Urothelium cell line (cell line): ENCODE data around the gene SNTG2.

ENCODE experiments used
- DNase-seq: peaks from one replicate; pipeline ENCODE4 v3.0.0; 2011; ENCODE audit warnings: low spot score, mixed read lengths
- FAIRE-seq: peaks from 2 replicates; lab custom pipeline; 2011; peaks lifted over from hg19 to GRCh38; lab: Jason Lieb, UNC

The SNTG2 gene

DNA sequence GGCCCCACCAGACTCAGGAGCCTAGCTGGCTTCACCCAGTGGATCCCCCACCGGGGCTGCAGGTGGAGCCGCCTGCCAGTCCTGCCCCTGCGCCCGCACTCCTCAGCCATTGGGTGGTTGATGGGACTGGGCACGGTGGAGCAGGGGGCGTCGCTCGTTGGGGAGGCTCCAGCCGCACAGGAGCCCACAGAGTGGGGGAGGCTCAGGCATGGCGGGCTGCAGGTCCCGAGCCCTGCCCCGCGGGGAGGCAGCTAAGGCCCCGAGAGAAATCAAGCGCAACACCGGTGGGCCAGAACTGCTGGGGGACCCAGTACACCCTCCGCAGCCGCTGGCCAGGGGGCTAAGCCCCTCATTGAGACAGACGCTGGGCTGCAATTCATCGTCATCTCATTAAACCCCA lies 184.0 kb downstream of the SNTG2 start:
- DNase-seq = no peak
- FAIRE-seq = no peak

DNA sequence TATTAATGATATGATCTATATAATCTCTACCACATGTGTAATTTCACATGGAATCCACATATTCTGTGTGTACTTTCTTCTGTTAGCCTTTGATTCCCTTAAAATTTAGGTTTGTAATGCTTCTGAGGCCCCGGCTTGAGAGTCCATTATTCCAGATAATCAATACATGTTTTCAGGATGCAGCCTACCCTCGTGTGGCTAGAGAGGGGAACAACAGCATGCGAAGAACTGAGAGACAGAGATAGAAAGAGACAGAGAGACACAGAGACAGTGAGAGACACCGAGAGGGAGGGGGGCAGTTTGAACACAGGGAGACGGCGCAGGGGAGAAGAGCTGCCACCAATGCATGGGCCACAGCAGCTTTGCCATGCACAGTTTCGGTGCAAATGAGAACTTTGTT lies 185.4 kb downstream of the SNTG2 start:
- no peak for DNase-seq
- FAIRE-seq = no peak

DNA sequence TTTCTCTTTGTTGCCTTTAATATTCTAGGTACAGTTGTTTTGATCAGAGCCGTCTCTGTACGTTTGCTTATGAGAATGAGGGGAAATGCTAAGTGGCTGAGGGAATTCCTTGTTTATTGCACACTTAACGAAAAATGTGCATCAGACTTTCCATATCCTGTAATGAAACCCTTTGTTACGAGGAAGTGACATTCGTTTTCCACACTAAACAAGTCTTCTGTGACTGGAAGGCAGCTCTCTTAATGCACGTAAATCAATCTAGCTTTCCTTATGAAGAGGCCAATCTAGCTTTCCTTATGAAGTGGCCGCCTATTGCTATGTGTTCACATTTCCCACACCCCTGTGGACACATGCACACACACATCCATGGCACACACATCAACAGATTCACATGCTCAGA lies 186.2 kb downstream of the SNTG2 start:
- DNase-seq (no peak), FAIRE-seq (no peak)

DNA sequence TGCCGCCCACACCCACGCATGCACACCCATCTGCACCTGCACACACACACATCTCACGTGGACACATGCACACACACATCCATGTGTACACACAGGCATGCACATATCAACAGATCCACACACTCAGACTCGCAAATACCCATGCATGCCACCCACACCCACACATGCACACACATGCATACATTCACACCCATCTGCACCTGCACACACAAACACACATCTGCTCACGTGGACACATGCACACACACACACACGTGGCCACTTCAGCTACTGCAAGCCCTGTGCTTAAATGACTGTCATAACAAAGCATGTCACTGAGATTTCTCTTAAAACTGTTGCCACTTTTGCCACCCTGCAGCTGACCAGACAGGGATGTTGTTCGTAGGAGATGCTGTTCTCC lies 186.6 kb downstream of the SNTG2 start:
- no peak for DNase-seq
- FAIRE-seq = peak; percentile 13

DNA sequence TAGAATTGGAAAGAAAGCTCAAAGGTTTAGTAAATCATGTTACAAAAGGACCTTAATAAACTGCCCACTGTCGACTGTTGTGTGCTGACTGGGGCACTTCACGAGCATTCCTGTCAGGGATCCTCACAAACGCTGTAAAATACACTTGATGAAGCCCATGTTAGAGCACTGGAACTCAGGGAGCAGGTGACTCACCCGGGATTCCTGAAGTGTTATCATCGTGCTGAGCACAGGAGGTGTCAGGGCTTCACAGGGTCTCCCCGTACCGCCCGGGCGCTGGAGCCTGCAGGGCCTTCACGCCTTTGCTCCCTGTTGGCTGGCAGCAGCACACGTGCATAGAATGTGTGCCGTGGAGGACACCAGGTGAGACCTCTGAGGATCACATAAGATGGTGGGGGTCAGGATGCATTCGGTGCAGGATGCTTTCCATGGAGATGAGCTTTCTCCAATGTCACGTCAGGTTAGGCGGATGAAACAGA lies 187.3 kb downstream of the SNTG2 start:
- FAIRE-seq (no peak), DNase-seq (no peak)

DNA sequence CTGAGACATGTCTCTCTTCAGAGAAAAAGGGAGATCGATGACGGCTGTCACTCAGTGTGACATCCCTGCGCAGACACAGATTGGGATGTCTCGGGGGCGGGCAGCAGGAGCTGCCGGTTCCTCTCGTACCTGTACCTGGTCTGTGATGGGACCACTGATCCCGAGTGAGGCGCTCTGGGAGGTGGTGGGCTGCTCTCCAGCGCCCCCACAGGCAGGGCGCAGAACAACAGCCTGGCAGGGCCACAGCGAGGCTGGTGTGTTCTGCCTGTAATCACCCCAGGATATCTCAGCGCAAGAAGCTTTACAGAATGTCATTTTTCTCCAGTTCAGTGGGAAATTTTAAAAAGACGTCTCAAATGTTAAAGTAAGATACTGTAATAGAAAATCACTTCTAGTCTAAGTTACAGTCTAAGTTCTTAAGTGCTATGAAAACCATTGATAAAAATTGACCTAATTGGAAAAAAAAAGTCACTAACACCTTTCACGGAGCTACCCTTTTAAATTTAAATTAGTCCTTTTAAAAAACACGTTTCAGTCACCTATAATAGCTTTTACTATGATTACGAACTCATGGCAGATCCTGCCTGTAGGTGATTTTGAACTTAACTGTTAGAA lies 189.8 kb downstream of the SNTG2 start:
- FAIRE-seq = no peak

DNA sequence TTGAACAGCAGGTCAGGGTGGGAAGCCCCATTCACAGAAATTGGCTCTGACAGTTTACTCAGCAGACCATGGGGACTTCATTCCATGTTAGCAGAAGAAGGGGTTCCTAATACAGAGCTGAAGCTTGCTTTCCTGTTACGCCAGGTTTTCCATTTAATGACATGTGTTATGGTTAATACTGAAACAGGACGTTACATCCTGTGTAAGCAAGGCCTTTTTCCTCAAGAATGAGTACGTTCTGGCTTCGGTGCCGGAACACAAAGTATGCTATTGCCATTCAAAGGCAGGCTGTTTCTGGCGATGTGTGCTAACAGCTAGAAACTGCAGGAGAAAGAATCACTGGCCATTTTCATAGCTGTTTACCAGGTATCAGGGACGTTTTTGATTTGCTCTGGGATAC lies 190.4 kb downstream of the SNTG2 start:
- FAIRE-seq = no peak

More for the DNA sequence above, 189.8 kb downstream of the SNTG2 start:
- peak; percentile 62 for DNase-seq

DNA sequence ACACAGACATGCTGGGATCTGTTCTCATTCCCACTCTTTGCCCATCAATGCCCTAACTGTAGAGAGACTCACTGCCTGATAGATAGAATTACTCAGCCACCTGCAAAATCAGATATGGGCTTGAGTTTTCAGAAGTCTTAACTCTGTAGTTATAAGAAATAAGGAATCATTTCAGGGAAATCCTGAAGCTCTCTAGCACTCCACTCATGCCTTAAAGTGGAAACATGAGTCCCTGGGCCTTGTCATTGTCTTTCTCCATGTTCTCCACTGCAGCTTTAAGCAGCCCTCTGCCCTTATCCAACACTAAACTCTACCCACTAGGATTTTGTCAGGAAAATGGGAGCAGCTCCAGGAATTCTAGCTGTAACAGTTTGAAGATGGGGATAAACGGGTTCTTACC lies 192.5 kb downstream of the SNTG2 start:
- no peak for DNase-seq
- FAIRE-seq = no peak

More for the DNA sequence above, 190.4 kb downstream of the SNTG2 start:
- DNase-seq = no peak

DNA sequence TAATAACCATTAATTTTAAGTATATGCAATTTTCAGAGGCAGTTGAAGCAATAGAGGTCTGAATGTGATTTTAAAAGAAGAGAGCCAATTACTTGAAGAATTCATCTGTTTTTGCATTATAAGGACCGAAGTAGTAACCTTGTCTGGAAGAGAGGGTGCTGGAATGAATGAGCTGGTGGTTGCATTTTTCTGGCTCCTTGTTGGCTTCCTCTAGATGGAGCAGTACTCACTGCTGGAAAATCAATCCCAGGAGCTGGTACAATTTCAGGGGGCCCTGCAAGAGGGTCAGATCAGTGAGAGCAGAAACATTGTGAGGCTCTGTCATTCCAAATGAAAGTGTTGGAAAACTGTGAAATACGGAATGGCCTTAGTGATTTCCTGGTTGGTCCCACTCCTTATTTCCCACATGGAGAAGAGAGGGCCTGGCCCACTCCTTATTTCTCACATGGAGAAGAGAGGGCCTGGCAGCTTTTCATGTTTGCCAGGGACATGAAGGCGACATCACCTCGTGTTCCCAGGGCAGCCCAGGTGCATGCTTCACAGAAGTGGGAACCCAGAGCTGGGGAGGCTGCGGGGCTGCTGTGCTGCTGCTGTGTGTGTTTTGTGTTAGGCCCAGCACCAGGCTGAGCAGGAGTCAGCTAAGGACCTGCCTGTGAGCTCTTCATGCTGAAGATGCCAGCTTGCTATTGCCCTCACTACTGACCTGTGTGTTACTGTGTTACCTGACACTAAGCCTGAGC lies 197.4 kb downstream of the SNTG2 start:
- DNase-seq (no peak), FAIRE-seq (no peak)

DNA sequence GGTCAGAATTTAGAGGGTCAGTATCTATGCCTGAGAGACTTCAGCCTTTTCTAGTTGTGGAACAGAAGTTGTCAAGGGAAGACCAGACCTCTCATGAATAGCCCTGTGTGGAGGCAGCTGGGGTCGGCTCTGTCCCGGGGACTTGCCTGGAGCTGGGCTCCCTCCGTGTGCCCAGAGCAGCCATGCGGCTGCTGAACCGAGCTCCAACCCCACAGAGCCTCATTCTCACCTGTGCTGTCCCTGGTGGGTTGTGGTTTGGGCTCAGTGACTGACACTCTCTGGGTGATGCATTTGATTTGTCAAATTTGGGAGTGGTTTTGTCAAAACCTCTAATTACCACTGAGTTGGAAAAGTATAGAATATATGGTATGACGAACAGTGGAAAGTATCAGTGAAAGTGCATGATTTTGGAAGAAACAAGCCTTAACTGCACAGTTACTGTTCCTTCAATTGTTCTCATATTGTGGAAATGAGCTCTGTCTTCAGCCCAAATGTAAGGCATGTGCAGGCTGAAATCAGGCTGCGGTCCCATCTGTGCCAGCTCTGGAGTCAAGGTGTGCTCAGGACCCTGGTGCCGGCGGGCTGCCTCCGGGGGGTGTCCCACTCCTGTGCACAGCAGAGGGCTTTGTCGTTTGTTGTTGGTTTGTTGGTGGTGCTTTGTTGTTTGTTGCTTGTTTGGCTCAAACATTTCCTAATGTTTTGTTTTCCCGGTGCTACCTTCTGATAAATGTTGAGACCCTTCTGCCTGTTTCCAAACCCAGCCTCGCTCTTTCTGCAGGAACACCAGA lies 200.3 kb downstream of the SNTG2 start:
- no peak for FAIRE-seq

DNA sequence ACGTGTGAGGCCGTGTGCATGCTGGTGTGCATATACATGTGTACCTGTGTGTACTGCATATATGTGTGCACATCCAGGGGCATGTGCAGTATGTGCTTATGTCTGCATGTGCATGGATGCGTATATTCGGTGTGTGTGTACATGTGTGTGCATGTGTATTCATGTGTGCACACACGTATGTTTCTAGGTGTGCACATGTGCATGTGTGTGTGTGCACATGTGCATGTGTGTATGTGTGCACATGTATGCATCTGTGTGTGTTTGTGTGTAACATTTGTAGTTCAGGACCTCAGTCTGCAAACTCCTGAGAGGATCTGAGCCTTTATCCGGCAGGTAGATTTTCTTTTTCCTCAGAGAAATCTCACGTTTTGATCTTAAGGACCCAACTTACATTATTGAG lies 201.7 kb downstream of the SNTG2 start:
- FAIRE-seq (peak; percentile 62), DNase-seq (no peak)

More for the DNA sequence above, 200.3 kb downstream of the SNTG2 start:
- no peak for DNase-seq

DNA sequence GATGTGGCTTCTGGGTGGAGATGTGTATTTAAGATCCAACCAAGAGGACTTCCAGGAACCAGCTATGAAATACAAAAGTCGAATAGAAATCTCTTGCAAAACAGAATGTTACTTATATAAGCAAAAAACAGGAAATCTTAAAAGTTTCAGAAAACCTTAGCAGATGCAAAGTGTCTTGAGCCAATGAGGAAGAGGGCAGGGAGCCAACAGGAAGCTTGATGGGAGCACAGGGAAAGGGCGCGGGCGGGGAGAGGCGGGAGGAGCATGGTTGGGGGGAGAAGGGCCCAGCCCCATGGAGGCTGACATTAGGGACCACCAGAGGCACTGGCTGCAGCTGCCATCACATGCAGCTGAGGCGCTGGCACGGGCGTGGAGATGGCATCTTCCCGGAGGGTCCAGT lies 203.3 kb downstream of the SNTG2 start:
- DNase-seq (no peak), FAIRE-seq (no peak)

DNA sequence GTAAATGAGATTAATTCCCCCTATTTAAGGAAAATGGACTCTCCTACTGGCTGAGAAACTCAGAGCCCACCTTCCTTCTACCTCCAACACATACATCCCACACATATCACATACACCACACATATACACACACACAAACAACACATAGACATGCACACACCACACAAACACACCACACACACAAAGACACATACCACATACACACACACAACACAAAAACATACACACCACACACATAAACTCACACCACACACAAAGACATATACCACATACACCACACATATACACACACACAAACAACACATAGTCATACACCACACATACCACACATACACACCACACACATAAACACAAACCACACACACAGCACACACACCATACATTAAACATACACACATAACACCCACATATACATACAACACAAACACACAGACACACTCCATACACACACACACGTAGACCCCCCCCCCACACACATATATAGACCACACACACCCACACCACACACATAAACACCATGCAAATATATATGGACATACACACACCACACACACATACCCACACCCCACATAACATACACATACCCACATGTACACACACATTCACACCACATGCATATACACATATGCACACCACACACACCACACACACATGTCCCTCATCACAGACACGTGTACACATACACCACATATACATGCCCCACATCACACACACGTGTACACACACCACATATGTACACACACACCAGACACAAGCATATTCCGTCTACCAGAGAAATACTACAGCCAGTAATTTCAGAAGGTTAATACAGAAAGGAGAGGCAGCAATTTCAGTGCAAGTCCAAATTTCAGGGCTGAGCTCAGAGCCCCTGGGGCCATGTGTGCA lies 204.3 kb downstream of the SNTG2 start:
- FAIRE-seq (peak; percentile 85), DNase-seq (no peak)

DNA sequence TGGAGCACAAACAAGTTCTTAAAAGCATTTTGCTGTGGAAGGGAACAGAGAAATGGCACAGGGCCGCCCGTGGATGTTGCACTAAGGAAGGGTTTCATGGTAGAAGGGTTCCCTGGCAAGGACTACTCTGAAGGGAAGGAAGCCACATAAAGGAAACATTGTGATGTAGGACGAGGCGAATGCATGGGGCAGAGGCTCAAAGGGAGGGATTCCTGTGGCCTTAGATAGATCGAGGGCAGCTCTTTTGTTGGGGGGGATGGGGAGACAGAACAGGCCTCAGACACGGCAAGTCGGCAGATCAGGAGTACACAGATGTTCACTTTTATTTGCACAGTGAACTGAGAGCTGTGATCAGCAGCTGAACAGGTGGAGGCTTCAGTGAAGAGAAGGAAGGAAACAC lies 205.4 kb downstream of the SNTG2 start:
- FAIRE-seq = no peak
- DNase-seq = no peak

DNA sequence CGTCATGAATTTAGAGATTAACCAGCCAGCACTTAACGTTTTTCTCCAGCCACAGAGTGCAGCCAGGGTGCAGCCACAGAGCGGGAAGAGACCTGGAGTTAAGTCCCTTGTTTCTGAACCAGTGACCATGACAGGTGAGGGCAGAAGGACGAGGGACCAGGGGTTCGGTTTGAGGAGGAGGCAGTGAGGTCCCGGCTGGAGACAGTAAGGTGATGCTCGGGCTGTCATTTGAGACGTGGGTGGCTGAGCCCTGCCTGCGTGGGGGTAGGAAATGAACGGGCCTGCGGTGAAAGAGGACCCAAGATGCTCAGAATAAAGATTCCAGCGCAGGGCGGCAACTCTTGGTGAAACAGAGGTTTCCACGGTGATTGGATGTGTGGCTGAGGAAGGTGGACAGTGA lies 205.9 kb downstream of the SNTG2 start:
- FAIRE-seq (no peak), DNase-seq (no peak)

DNA sequence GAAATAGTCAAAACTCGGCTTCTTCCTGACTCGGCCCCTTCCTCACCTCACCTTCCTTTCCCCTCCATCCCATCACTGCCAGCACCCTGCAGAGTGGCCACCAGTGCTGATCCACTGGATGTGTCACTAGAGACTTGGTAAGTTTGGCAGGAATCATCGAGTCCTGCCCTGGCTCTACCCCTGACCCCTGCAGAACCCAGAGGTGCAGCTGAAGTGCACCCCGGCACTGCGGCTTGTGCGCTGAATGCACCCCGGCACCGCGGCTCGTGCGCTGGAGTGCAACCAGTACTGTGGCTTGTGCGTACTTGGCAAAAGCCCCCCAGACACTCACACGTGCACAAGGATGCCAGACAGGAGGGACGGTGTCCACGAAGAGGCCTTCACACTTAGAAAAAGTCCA lies 206.5 kb downstream of the SNTG2 start:
- FAIRE-seq = no peak
- DNase-seq = no peak

DNA sequence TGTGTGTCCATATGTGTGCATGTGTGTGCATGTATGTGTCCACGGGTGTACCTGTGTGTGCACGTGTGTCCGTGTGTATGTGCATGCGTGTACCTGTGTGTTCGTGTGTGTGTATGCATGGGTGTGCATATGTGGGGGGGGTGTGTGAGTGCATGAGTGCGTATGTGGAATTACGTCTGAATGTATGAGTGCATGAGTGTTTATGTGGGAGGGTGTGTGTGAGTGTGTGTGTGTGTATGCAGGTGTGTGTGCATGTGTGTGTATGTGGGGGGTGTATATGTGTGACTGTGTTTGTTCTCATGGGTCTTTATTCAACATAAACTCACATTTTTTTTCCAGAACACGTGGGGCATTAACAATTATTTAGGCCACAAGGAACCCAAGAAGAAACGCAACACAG lies 208.4 kb downstream of the SNTG2 start:
- FAIRE-seq (no peak), DNase-seq (no peak)

DNA sequence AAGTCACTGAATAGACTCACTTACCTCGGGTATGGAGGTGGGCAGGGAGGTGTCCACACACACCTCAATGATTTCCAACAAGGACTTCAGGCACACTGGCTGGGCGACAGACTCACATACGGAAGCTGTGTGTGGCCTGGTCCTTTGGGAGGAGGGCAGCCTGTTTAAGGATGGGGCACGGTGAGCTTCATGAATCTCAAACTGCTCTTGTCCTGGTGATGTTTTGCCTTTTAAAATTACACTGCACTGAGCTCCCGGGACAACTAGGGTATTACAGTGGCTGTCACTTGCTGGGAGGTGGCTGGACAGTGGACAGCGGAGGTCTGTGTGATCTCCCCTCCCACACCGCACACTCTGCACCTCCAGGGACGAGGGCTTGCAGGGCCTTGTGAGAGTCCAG lies 211.6 kb downstream of the SNTG2 start:
- DNase-seq (no peak), FAIRE-seq (no peak)

DNA sequence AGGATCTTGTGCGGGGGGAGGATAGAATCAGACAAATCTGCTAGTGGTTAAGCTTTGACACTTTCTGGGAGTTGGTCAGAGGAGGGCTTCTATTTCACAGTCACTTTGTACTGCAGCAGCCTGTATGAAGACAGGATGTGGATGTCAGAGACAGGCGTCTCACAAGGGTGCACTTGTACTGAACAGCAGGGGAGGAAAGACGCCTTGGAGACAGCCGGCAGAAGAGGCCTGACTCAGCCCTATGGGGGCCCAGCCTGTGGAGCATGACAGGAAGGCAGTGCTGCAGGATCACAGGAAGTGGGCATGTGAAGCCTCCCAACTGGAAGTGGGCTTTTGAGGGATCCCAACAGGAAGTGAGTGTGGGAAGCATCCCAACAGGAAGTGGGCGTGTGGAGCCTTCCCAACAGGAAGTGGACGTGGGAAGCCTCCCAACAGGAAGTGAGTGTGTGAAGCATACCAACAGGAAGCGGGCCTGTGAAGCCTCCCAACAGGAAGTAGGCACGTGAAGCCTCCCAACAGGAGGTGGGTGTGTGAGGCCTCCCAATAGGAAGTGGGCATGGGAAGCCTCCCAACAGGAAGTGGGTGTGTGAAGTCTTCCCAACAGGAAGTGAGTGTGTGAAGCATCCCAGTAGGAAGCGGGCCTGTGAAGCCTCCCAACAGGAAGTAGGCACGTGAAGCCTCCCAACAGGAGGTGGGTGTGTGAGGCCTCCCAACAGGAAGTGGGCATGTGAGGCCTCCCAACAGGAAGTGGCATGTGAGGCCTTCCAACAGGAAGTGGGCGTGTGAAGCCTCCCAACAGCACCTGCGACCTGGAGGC lies 212.3 kb downstream of the SNTG2 start:
- DNase-seq (peak; percentile 6), FAIRE-seq (no peak)

DNA sequence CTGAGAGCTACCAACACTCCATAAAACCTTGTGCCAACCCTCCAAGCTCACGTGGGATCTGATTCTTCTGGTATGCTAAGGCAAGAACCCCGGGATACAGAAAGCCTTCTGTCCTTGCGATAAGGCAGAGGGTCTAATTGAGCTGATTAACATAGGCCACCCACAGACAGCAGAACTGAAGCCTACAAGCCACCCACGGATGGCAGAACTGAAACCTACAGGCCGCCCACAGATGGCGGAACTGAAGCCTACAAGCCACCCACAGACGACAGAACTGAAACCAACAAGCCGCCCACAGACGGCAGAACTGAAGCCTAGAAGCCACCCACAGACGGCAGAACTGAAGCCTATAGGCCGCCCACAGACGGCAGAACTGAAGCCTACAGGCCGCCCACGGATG lies 216.3 kb downstream of the SNTG2 start:
- no peak for FAIRE-seq
- no peak for DNase-seq
